GM12892 (cell line): ENCODE measurements around the gene CORO2B.

Experiments
- POLR2A ChIP-seq: IDR thresholded peaks from 2 replicates; pipeline ENCODE4 v1.6.1; 2011; ENCODE audit warnings: low read depth, low read length, control low read depth
- POLR2AphosphoS5 ChIP-seq: IDR thresholded peaks from 2 replicates; pipeline ENCODE4 v1.6.1; 2011; ENCODE audit warnings: low read depth, low read length, control low read depth
- TAF1 ChIP-seq: IDR thresholded peaks from 2 replicates; pipeline ENCODE4 v1.6.1; 2011; ENCODE audit warnings: low read depth, mild to moderate bottlenecking, control low read depth, low read length, borderline replicate concordance

GRCh38 chr15:68546318-68546717 is 32.5 kb upstream of the CORO2B start:
- TF ChIP-seq POLR2AphosphoS5 (no peak), POLR2A (no peak), TAF1 (no peak)
